ES-I3 (cell line): ENCODE data around the gene TP73.

Source experiments
- H3K36me3 ChIP-seq: 2 replicates; pipeline ENCODE4 v1.6.1; 2013; ENCODE audit warnings: mild to moderate bottlenecking, low read length, control low read depth, moderate library complexity; ENCODE audit not compliant: insufficient read depth
- H3K4me1 ChIP-seq: 2 replicates; pipeline ENCODE4 v1.6.1; 2013; ENCODE audit warnings: mild to moderate bottlenecking, control low read depth, low read length; ENCODE audit not compliant: insufficient read depth
- H3K9ac ChIP-seq: 2 replicates; pipeline ENCODE4 v1.6.1; 2013; ENCODE audit warnings: low read depth, mild to moderate bottlenecking, low read length, moderate library complexity
- H3K9me3 ChIP-seq: 2 replicates; pipeline ENCODE4 v1.6.1; 2013; ENCODE audit warnings: mild to moderate bottlenecking, low read length, moderate library complexity; ENCODE audit not compliant: control insufficient read depth, insufficient read depth

Gene TP73

GRCh38 chr1:3735027-3735681, 82.8 kb downstream of the TP73 start:
- H3K4me1 ChIP-seq = peaks cover 4% of the 10 kb centered on the region; the same call in 1 of the 2 replicates
- H3K9me3 ChIP-seq = no peaks in the 10 kb centered on the region
- H3K36me3 ChIP-seq = peaks cover 16% of the 10 kb centered on the region
- no peak overlapping the region for H3K9ac ChIP-seq

- no peaks in the 10 kb centered on the region for H3K9me3 ChIP-seq
- peaks cover 16% of the 10 kb centered on the region for H3K36me3 ChIP-seq
- H3K4me1 ChIP-seq = peaks cover 4% of the 10 kb centered on the region; the same call in 1 of the 2 replicates
- H3K9ac ChIP-seq = no peak overlapping the region
Observed at GRCh38 chr1:3735688-3736087, 83.4 kb downstream of the TP73 start.

- peaks cover 16% of the 10 kb centered on the region for H3K36me3 ChIP-seq
- peaks cover 4% of the 10 kb centered on the region; the same call in 1 of the 2 replicates for H3K4me1 ChIP-seq
- H3K9ac ChIP-seq = no peak overlapping the region
- no peaks in the 10 kb centered on the region for H3K9me3 ChIP-seq
Observed at GRCh38 chr1:3736131-3736561, 83.8 kb downstream of the TP73 start.

GRCh38 chr1:3736708-3737107, 84.4 kb downstream of the TP73 start:
- H3K9me3 ChIP-seq = no peaks in the 10 kb centered on the region
- H3K36me3 ChIP-seq = peaks cover 16% of the 10 kb centered on the region
- peaks cover 4% of the 10 kb centered on the region; the same call in 1 of the 2 replicates for H3K4me1 ChIP-seq
- H3K9ac ChIP-seq = no peak overlapping the region

- peaks cover 26% of the 10 kb centered on the region for H3K36me3 ChIP-seq
- H3K4me1 ChIP-seq = peaks cover 2% of the 10 kb centered on the region; the same call in 1 of the 2 replicates
- no peak overlapping the region for H3K9ac ChIP-seq
- no peaks in the 10 kb centered on the region for H3K9me3 ChIP-seq
Observed at GRCh38 chr1:3738943-3739342, 86.6 kb downstream of the TP73 start.

- 0 out of 2 replicates have a peak, but pooled peaks cover under 1% of the 10 kb centered on the region for H3K4me1 ChIP-seq
- no peaks in the 10 kb centered on the region for H3K9me3 ChIP-seq
- H3K9ac ChIP-seq = no peak overlapping the region
- H3K36me3 ChIP-seq = peaks cover 26% of the 10 kb centered on the region
Observed at GRCh38 chr1:3740042-3740441, 87.7 kb downstream of the TP73 start.

GRCh38 chr1:3740752-3741151, 88.4 kb downstream of the TP73 start:
- peaks cover 7% of the 10 kb centered on the region; the same call in 1 of the 2 replicates for H3K4me1 ChIP-seq
- H3K9ac ChIP-seq = no peak overlapping the region
- H3K9me3 ChIP-seq = no peaks in the 10 kb centered on the region
- H3K36me3 ChIP-seq = peaks cover 26% of the 10 kb centered on the region

GRCh38 chr1:3741566-3742438, 89.5 kb downstream of the TP73 start:
- H3K36me3 ChIP-seq = peaks cover 26% of the 10 kb centered on the region
- no peak overlapping the region for H3K9ac ChIP-seq
- H3K9me3 ChIP-seq = no peaks in the 10 kb centered on the region
- H3K4me1 ChIP-seq = peaks cover 12% of the 10 kb centered on the region; the same call in 1 of the 2 replicates

GRCh38 chr1:3742439-3743298, 90.4 kb downstream of the TP73 start:
- H3K9me3 ChIP-seq = no peaks in the 10 kb centered on the region
- H3K4me1 ChIP-seq = peaks cover 12% of the 10 kb centered on the region; the same call in 1 of the 2 replicates
- H3K36me3 ChIP-seq = peaks cover 26% of the 10 kb centered on the region
- no peak overlapping the region for H3K9ac ChIP-seq

GRCh38 chr1:3743421-3743820, 91.1 kb downstream of the TP73 start:
- H3K9ac ChIP-seq = no peak overlapping the region
- no peaks in the 10 kb centered on the region for H3K9me3 ChIP-seq
- H3K36me3 ChIP-seq = peaks cover 21% of the 10 kb centered on the region
- peaks cover 12% of the 10 kb centered on the region; the same call in 1 of the 2 replicates for H3K4me1 ChIP-seq

GRCh38 chr1:3743826-3744225, 91.5 kb downstream of the TP73 start:
- Histone ChIP-seq H3K4me1 (peaks cover 12% of the 10 kb centered on the region; the same call in 1 of the 2 replicates), H3K36me3 (peaks cover 17% of the 10 kb centered on the region), H3K9ac (no peak overlapping the region)

GRCh38 chr1:3744646-3745045, 92.3 kb downstream of the TP73 start:
- H3K9me3 ChIP-seq = no peaks in the 10 kb centered on the region
- H3K4me1 ChIP-seq = peaks cover 12% of the 10 kb centered on the region; the same call in 1 of the 2 replicates
- H3K36me3 ChIP-seq = peaks cover 14% of the 10 kb centered on the region
- H3K9ac ChIP-seq = no peak overlapping the region

More at GRCh38 chr1:3743826-3744225, 91.5 kb downstream of the TP73 start:
- H3K9me3 ChIP-seq = no peaks in the 10 kb centered on the region

GRCh38 chr1:3745071-3745470, 92.8 kb downstream of the TP73 start:
- H3K9ac ChIP-seq = no peak overlapping the region
- H3K36me3 ChIP-seq = peaks cover 10% of the 10 kb centered on the region
- H3K9me3 ChIP-seq = no peaks in the 10 kb centered on the region
- H3K4me1 ChIP-seq = peaks cover 12% of the 10 kb centered on the region; the same call in 1 of the 2 replicates
